Prostate gland (tissue), 2 donors: ENCODE results near the gene ZFHX3. TPM values are rescaled to one million over a fixed set of nuclear protein-coding genes. Genes with fewer than 3 reads are reported as not detected.

Experiments
- DNase-seq: peaks from one replicate; pipeline ENCODE4 v3.0.0-alpha.2; 2019; ENCODE audit warnings: low spot score
- H3K27ac ChIP-seq, 2 donors: fragments of 200-600 bp; sonication (generic); 2 replicates each; pipeline ENCODE4 v1.5.1; 2017 to 2019
- H3K27me3 ChIP-seq: fragments of 200-600 bp; sonication (generic); replicated peaks from 2 replicates; pipeline ENCODE4 v1.5.1; 2019; ENCODE audit not compliant: insufficient read depth
- H3K36me3 ChIP-seq, 2 donors: fragments of 200-600 bp; sonication (generic); 1 replicate in 1 of 2; 2 replicates in 1 of 2; pipeline versions ENCODE4 v1.5.1 to v1.8.1; 2017 to 2019
- H3K4me1 ChIP-seq: fragments of 200-600 bp; sonication (generic); replicated peaks from 2 replicates; pipeline ENCODE4 v1.5.1; 2019
- H3K4me3 ChIP-seq, 2 donors: fragments of 200-600 bp; sonication (generic); 2 replicates each; pipeline ENCODE4 v1.5.1; 2017 to 2019
- H3K9me3 ChIP-seq: fragments of 200-600 bp; sonication (generic); 2 replicates; pipeline ENCODE4 v1.5.1; 2017
- POLR2A ChIP-seq: fragments of 450-650 bp; IDR thresholded peaks from one replicate; pipeline ENCODE4 v1.6.1; 2016; ENCODE audit warnings: antibody characterized with exemption, mild to moderate bottlenecking
- POLR2AphosphoS5 ChIP-seq: sonication (generic); formaldehyde crosslinking; IDR thresholded peaks from one replicate; pipeline ENCODE4 v1.6.1; 2017; ENCODE audit warnings: antibody characterized with exemption
- WGBS: methylation state at CpG from one replicate; pipeline ENCODE4 v1.1.5; 2018; 5-methylcytosine and 5-hydroxymethylcytosine counted together
- intact Hi-C: fragments of 100-400 bp; cut with DNase I; formaldehyde crosslinking; loops from one replicate; pipeline ENCODE4 v1.14.2; 2022
- total RNA-seq, 2 donors: library from RNA; depleted of rRNA; stranded (reverse); fragments of >200 nt; gene quantifications; one replicate each; pipeline ENCODE4 v1.1.0, GENCODE V29; 2016
- TF ChIP-seq, protein P1 (sequence below), 4 experiments: fragments of 200-600 bp in 2 of 4; fragments of 450-650 bp in 2 of 4; sonication (generic) in 2 of 4; IDR thresholded peaks; 1 replicate in 3 of 4; 2 replicates in 1 of 4; pipeline ENCODE4 v1.5.1; 2016 to 2019; ENCODE audit warnings: antibody characterized with exemption in 4 of 4, mild to moderate bottlenecking in 2 of 4, moderate library complexity in 2 of 4

ZFHX3 gene
- total RNA-seq, 2 donors from 2014 or later = 51.1 to 53.9 TPM

DNA sequence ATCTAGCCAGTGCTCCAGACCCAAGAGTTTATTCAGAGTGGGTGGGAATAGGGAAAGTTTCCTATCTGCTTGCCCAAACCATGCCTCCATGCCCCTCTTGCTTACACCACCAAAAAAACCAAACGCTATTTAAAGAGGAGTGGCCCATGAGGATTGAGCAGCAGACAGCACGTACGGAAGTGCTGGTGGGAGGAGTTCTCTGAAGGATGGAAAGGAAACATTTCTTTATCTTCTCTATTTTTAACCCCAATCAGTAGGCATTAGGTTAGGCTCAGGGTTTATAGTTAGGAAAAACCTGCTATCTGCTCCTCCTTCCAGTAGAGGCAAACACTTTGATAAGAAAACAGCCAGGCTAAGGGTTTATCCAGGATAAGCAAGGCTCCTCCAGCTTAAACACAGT, 235.3 kb downstream of the ZFHX3 start:
- no peak for TF ChIP-seq POLR2AphosphoS5
- TF ChIP-seq POLR2A = no peak
- TF ChIP-seq, protein P1, sequence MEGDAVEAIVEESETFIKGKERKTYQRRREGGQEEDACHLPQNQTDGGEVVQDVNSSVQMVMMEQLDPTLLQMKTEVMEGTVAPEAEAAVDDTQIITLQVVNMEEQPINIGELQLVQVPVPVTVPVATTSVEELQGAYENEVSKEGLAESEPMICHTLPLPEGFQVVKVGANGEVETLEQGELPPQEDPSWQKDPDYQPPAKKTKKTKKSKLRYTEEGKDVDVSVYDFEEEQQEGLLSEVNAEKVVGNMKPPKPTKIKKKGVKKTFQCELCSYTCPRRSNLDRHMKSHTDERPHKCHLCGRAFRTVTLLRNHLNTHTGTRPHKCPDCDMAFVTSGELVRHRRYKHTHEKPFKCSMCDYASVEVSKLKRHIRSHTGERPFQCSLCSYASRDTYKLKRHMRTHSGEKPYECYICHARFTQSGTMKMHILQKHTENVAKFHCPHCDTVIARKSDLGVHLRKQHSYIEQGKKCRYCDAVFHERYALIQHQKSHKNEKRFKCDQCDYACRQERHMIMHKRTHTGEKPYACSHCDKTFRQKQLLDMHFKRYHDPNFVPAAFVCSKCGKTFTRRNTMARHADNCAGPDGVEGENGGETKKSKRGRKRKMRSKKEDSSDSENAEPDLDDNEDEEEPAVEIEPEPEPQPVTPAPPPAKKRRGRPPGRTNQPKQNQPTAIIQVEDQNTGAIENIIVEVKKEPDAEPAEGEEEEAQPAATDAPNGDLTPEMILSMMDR (IDR thresholded peaks at IDR 0.05) = no peak
- Histone ChIP-seq H3K27ac (no peak overlapping the region), H3K4me3 (no peak overlapping the region), H3K36me3 (peaks cover 0 to 5% of the 10 kb centered on the region in 2 donors), H3K27me3 (no peaks in the 10 kb centered on the region), H3K4me1 (no peaks in the 10 kb centered on the region), H3K9me3 (no peaks in the 10 kb centered on the region)
- intact Hi-C loops = no loop called here
- DNase-seq = no peak
- WGBS = 87% methylated on average over 3 of the region's 3 CpGs

DNA sequence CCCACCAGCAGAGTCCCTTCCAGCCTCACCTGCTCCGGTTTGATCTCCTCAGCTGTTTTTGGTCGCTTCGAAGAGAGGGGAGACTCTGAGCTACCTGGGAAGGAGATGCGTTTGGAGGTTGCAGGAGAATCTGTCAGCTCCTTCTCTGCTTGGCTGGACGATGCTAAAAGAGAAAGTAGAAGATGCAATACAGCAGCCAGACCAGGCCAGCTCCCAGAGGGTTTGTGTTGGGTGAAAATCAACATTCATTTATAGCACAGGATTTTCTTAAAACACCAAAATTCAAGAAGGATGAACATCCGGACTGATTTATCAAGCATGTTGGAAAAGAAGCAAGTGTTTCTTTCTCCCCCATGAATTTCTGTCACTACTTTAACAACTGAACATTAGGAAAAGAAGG, 236.1 kb downstream of the ZFHX3 start:
- H3K4me1 ChIP-seq = no peaks in the 10 kb centered on the region
- no peaks in the 10 kb centered on the region for H3K27me3 ChIP-seq
- no peak for DNase-seq
- H3K4me3 ChIP-seq = no peak overlapping the region
- H3K9me3 ChIP-seq = no peaks in the 10 kb centered on the region
- WGBS = 95% methylated on average over 6 of the region's 6 CpGs
- H3K27ac ChIP-seq = no peak overlapping the region
- H3K36me3 ChIP-seq = peaks cover 0 to 5% of the 10 kb centered on the region in 2 donors
- TF ChIP-seq POLR2A = no peak
- intact Hi-C loops = no loop called here

GRCh38 chr16:72811188-72811720, 236.7 kb downstream of the ZFHX3 start:
- intact Hi-C loops = no loop called here
- Histone ChIP-seq H3K27ac (no peak overlapping the region), H3K36me3 (peaks cover 0 to 8% of the 10 kb centered on the region in 2 donors), H3K4me3 (no peak overlapping the region), H3K4me1 (no peaks in the 10 kb centered on the region), H3K9me3 (no peaks in the 10 kb centered on the region), H3K27me3 (no peaks in the 10 kb centered on the region)
- TF ChIP-seq POLR2A (no peak), POLR2AphosphoS5 (no peak)
- TF ChIP-seq, protein P1 (IDR thresholded peaks at IDR 0.05) = no peak
- 93% methylated on average over 8 of the region's 8 CpGs for WGBS
- DNase-seq = no peak

GRCh38 chr16:72810480-72810879, 237.4 kb downstream of the ZFHX3 start:
- no peak for DNase-seq
- TF ChIP-seq, protein P1 (IDR thresholded peaks at IDR 0.05) = no peak
- TF ChIP-seq POLR2A (no peak), POLR2AphosphoS5 (no peak)
- peaks cover 0 to 10% of the 10 kb centered on the region in 2 donors for H3K36me3 ChIP-seq
- 97% methylated on average over 2 of the region's 2 CpGs for WGBS
- H3K4me3 ChIP-seq = no peak overlapping the region
- no peaks in the 10 kb centered on the region for H3K4me1 ChIP-seq
- H3K27ac ChIP-seq = no peak overlapping the region
- H3K9me3 ChIP-seq = no peaks in the 10 kb centered on the region
- H3K27me3 ChIP-seq = no peaks in the 10 kb centered on the region
- intact Hi-C loops = no loop called here

DNA sequence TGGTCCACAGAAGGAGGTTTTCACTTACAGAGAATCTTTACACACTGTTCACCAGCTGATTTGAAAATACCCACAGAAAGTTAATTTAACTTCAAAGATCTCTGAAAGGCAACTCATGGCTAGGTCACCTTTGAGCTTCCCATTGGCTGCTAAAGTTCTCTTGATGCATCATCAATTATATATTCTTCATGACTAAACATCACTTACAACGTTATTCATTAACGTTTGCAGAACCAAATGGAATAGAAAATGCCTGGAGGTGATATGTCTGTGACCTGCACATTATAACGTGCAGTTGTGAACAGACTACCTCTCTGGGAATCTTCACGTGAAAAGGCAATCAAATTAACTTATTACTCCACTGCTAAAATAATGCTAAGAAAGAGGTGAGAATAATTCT, 238.5 kb downstream of the ZFHX3 start:
- no peak for TF ChIP-seq POLR2AphosphoS5
- TF ChIP-seq, protein P1 (IDR thresholded peaks at IDR 0.05) = no peak
- Histone ChIP-seq H3K36me3 (peaks cover 0 to 10% of the 10 kb centered on the region in 2 donors), H3K4me3 (no peak overlapping the region), H3K4me1 (no peaks in the 10 kb centered on the region), H3K9me3 (no peaks in the 10 kb centered on the region), H3K27me3 (no peaks in the 10 kb centered on the region), H3K27ac (no peak overlapping the region)
- WGBS = 80% methylated on average over 4 of the region's 4 CpGs
- intact Hi-C loops = no loop called here
- no peak for DNase-seq
